Neural cell (in vitro differentiated cells): Measurements from ENCODE around the gene IL17A.

Experiments used
- CTCF ChIP-seq: fragments of 450-650 bp; IDR thresholded peaks from 2 replicates; pipeline ENCODE4 v1.5.1; 2014; ENCODE audit warnings: antibody characterized with exemption, mild to moderate bottlenecking, moderate library complexity; ENCODE audit not compliant: poor library complexity, severe bottlenecking
- EZH2 ChIP-seq: fragments of 200-600, 300-800 bp; shearing (Covaris generic), sonication (generic); IDR thresholded peaks from 2 replicates; pipeline ENCODE4 v1.6.1; 2014; ENCODE audit warnings: antibody characterized with exemption, low read length, borderline replicate concordance, mild to moderate bottlenecking; ENCODE audit not compliant: insufficient read depth, poor library complexity, severe bottlenecking
- RAD21 ChIP-seq: fragments of 450-650 bp; conservative IDR thresholded peaks from 2 replicates; pipeline ENCODE4 v1.6.1; 2014; ENCODE audit warnings: antibody characterized with exemption, mild to moderate bottlenecking, moderate library complexity

GRCh38 chr6:52155791-52156576 is 30.2 kb upstream of the IL17A start:
- TF ChIP-seq CTCF (no peak), RAD21 (no peak), EZH2 (no peak)
